ENCODE measurements around the gene AVPR2.

Gene AVPR2

GRCh38 chrX:153881281-153881680, 23.2 kb upstream of the AVPR2 start:
- H3K4me3 ChIP-seq (ENCODE audit: low read depth, low read length): no peak overlapping the region
- DNase-seq (ENCODE audit: low read depth): no peak
- TF ChIP-seq POLR2A (IDR thresholded peaks at IDR 0.05; ENCODE audit: extremely low read depth, insufficient read length) (no peak), CTCF (IDR thresholded peaks at IDR 0.05; ENCODE audit: low read depth, low read length) (no peak), MYC (IDR thresholded peaks at IDR 0.05; ENCODE audit: low read depth, low read length) (no peak), MAX (IDR thresholded peaks at IDR 0.05; ENCODE audit: low read depth, low read length) (no peak)

- DNase-seq (ENCODE audit: low read depth): no peak
- H3K4me3 ChIP-seq (ENCODE audit: low read depth, low read length): no peak overlapping the region
- no peak for TF ChIP-seq CTCF (IDR thresholded peaks at IDR 0.05; ENCODE audit: low read depth, low read length)
- TF ChIP-seq MAX (IDR thresholded peaks at IDR 0.05; ENCODE audit: low read depth, low read length): no peak
- no peak for TF ChIP-seq POLR2A (IDR thresholded peaks at IDR 0.05; ENCODE audit: extremely low read depth, insufficient read length)
- no peak for TF ChIP-seq MYC (IDR thresholded peaks at IDR 0.05; ENCODE audit: low read depth, low read length)
Observed at GRCh38 chrX:153882086-153882498, 22.4 kb upstream of the AVPR2 start.

GRCh38 chrX:153882557-153882956, 21.9 kb upstream of the AVPR2 start:
- DNase-seq (ENCODE audit: low read depth): no peak
- TF ChIP-seq MAX (IDR thresholded peaks at IDR 0.05; ENCODE audit: low read depth, low read length) (no peak), POLR2A (IDR thresholded peaks at IDR 0.05; ENCODE audit: extremely low read depth, insufficient read length) (no peak), CTCF (IDR thresholded peaks at IDR 0.05; ENCODE audit: low read depth, low read length) (no peak), MYC (IDR thresholded peaks at IDR 0.05; ENCODE audit: low read depth, low read length) (no peak)
- no peak overlapping the region for H3K4me3 ChIP-seq (ENCODE audit: low read depth, low read length)

GRCh38 chrX:153883163-153883843, 21.2 kb upstream of the AVPR2 start:
- H3K4me3 ChIP-seq (ENCODE audit: low read depth, low read length): no peak overlapping the region
- no peak for DNase-seq (ENCODE audit: low read depth)
- no peak for TF ChIP-seq MYC (IDR thresholded peaks at IDR 0.05; ENCODE audit: low read depth, low read length)
- no peak for TF ChIP-seq CTCF (IDR thresholded peaks at IDR 0.05; ENCODE audit: low read depth, low read length)
- no peak for TF ChIP-seq POLR2A (IDR thresholded peaks at IDR 0.05; ENCODE audit: extremely low read depth, insufficient read length)
- no peak for TF ChIP-seq MAX (IDR thresholded peaks at IDR 0.05; ENCODE audit: low read depth, low read length)

- no peak for DNase-seq (ENCODE audit: low read depth)
- TF ChIP-seq MYC (IDR thresholded peaks at IDR 0.05; ENCODE audit: low read depth, low read length) (no peak), MAX (IDR thresholded peaks at IDR 0.05; ENCODE audit: low read depth, low read length) (no peak), CTCF (IDR thresholded peaks at IDR 0.05; ENCODE audit: low read depth, low read length) (no peak), POLR2A (IDR thresholded peaks at IDR 0.05; ENCODE audit: extremely low read depth, insufficient read length) (no peak)
- no peak overlapping the region for H3K4me3 ChIP-seq (ENCODE audit: low read depth, low read length)
Observed at GRCh38 chrX:153884136-153884535, 20.3 kb upstream of the AVPR2 start.
